ENCODE measurements around the gene UHRF1.

The UHRF1 gene

DNA sequence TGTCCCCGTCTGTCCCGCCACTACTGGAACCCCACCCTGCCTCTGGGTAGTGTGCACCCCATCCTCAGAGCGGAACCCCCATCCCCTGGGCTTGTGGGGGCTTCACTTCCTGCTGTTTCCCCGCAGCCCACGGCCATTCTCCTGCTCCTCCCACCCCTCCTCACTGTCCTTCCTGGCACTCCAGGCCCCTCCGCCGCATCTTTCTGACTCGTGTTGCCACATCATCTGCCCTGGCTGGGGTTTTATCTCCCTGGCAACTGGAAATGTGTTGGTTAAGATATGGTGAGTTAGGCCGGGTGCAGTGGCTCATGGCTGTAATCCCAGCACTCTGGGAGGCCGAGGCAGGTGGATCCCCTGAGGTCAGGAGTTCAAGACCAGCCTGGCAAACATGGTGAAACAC, 96.9 kb downstream of the UHRF1 start:
- no peak overlapping the region for H3K9ac ChIP-seq
- H3K27ac ChIP-seq: no peak overlapping the region
- peaks cover 8% of the 10 kb centered on the region; the same call in 1 of the 2 replicates for H3K79me2 ChIP-seq (ENCODE audit: insufficient read depth, low read depth)
- no peaks in the 10 kb centered on the region for H3K4me1 ChIP-seq (ENCODE audit: low read depth, poor library complexity, severe bottlenecking)
- H4K20me1 ChIP-seq (ENCODE audit: insufficient read depth): 0 out of 2 replicates have a peak, but pooled peaks cover 5% of the 10 kb centered on the region
- H3K4me2 ChIP-seq: no peak overlapping the region
- H3K36me3 ChIP-seq (ENCODE audit: insufficient read depth): no peaks in the 10 kb centered on the region
- no peak overlapping the region for H3K4me3 ChIP-seq (IDR thresholded peaks at IDR 0.05; ENCODE audit: insufficient read depth, low read depth, low read length)
- H3K27me3 ChIP-seq (ENCODE audit: insufficient read depth, low read depth): no peaks in the 10 kb centered on the region
- TF ChIP-seq, protein P1, sequence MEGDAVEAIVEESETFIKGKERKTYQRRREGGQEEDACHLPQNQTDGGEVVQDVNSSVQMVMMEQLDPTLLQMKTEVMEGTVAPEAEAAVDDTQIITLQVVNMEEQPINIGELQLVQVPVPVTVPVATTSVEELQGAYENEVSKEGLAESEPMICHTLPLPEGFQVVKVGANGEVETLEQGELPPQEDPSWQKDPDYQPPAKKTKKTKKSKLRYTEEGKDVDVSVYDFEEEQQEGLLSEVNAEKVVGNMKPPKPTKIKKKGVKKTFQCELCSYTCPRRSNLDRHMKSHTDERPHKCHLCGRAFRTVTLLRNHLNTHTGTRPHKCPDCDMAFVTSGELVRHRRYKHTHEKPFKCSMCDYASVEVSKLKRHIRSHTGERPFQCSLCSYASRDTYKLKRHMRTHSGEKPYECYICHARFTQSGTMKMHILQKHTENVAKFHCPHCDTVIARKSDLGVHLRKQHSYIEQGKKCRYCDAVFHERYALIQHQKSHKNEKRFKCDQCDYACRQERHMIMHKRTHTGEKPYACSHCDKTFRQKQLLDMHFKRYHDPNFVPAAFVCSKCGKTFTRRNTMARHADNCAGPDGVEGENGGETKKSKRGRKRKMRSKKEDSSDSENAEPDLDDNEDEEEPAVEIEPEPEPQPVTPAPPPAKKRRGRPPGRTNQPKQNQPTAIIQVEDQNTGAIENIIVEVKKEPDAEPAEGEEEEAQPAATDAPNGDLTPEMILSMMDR (conservative IDR thresholded peaks at IDR 0.05; ENCODE audit: low read depth, low read length): no peak
- no peak overlapping the region for H2AFZ ChIP-seq (ENCODE audit: low read depth)

DNA sequence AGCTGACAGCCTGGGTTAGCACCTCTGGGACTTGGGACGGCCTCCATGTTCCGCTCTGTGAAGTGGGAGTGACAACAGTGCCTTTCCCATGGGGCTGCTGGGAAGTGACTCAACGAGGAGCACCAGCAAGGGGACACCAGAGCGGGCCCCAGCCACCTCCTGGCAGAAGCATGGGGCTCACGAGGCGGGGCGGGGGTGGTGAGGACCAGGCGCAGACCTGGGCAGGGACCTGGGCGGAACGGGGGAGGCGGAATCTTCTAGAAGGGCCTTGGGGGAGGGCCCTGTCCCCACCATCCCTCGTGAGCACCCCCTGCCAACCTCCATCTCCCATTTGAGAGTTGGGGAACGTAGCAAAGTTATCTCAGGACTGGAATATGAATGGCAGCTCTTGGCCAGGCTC, 97.5 kb downstream of the UHRF1 start:
- H4K20me1 ChIP-seq (ENCODE audit: insufficient read depth): 0 out of 2 replicates have a peak, but pooled peaks cover 5% of the 10 kb centered on the region
- no peaks in the 10 kb centered on the region for H3K4me1 ChIP-seq (ENCODE audit: low read depth, poor library complexity, severe bottlenecking)
- H2AFZ ChIP-seq (ENCODE audit: low read depth): no peak overlapping the region
- no peak overlapping the region for H3K27ac ChIP-seq
- H3K9ac ChIP-seq: no peak overlapping the region
- H3K36me3 ChIP-seq (ENCODE audit: insufficient read depth): no peaks in the 10 kb centered on the region
- TF ChIP-seq, protein P1 (conservative IDR thresholded peaks at IDR 0.05; ENCODE audit: low read depth, low read length): no peak
- no peaks in the 10 kb centered on the region for H3K27me3 ChIP-seq (ENCODE audit: insufficient read depth, low read depth)
- peaks cover 7% of the 10 kb centered on the region; the same call in 1 of the 2 replicates for H3K79me2 ChIP-seq (ENCODE audit: insufficient read depth, low read depth)
- H3K4me3 ChIP-seq (IDR thresholded peaks at IDR 0.05; ENCODE audit: insufficient read depth, low read depth, low read length): no peak overlapping the region
- H3K4me2 ChIP-seq: no peak overlapping the region
